ENCODE measurements around the gene MSANTD7. TPM values are rescaled to one million over a fixed set of nuclear protein-coding genes. Genes with fewer than 3 reads are reported as not detected.
"Not testable (repeated sequence)": the region's sequence is repeated elsewhere in the genome, so short reads cannot be mapped to it uniquely, and the experiment has no call there.

Gene MSANTD7
- 1 to 10 TPM; 4.6 to 6.1 (median 5.4) TPM for total RNA-seq
- polyA plus RNA-seq, result 2.5 TPM
- long read RNA-seq, donor 1, full-length matches to known transcripts, result 8 of 12 reads
- long read RNA-seq, donor 1, partial matches to known transcripts, result 4 of 12 reads
- long read RNA-seq, donor 1, other reads (novel, unspliced or antisense), result 0 of 12 reads
- long read RNA-seq, donor 2, full-length matches to known transcripts, result 4 of 5 reads
- long read RNA-seq, donor 2, partial matches to known transcripts, result 1 of 5 reads
- long read RNA-seq, donor 2, other reads (novel, unspliced or antisense), result 0 of 5 reads
- long read RNA-seq, donor 3, full-length matches to known transcripts, result 18 of 22 reads
- long read RNA-seq, donor 3, partial matches to known transcripts, result 2 of 22 reads
- long read RNA-seq, donor 3, other reads (novel, unspliced or antisense), result 2 of 22 reads
- long read RNA-seq, donor 4, full-length matches to known transcripts, result 4 of 5 reads
- long read RNA-seq, donor 4, partial matches to known transcripts, result 1 of 5 reads
- long read RNA-seq, donor 4, other reads (novel, unspliced or antisense), result 0 of 5 reads

GRCh38 chr10:14837757-14838581, at the start of gene MSANTD7, which contains the start of the genes CDNF and HSPA14:
TSS of gene MSANTD7 (plus strand) at chr10:14838306. CDS start at chr10:14842285, 3,979 bp downstream.
TSS of gene CDNF (minus strand) at chr10:14838037. CDS start at chr10:14837946, 91 bp downstream.
TSS of gene HSPA14 (plus strand) at chr10:14838306. CDS start at chr10:14838403, 97 bp downstream.
- peak; percentile 99 for ATAC-seq

GRCh38 chr10:14798636-14799035, 39.5 kb upstream of the MSANTD7 start:
- ATAC-seq (no peak), DNase-seq (no peak)
- H3K4me3 ChIP-seq (ENCODE audit: low read length), result no peak overlapping the region
- WGBS, result 48% methylated on average over 5 of the region's 5 CpGs
- H3K27me3 ChIP-seq (ENCODE audit: control insufficient read depth, insufficient read depth), result no peaks in the 10 kb centered on the region
- H3K9me3 ChIP-seq (ENCODE audit: control insufficient read depth, low read length), result no peaks in the 10 kb centered on the region
- intact Hi-C loops (cut with DNase I), result no loop called here
- no peaks in the 10 kb centered on the region for H3K4me1 ChIP-seq (ENCODE audit: control insufficient read depth, insufficient read depth, low read length)
- no peak overlapping the region for H3K27ac ChIP-seq (ENCODE audit: low read length)

More at GRCh38 chr10:14837757-14838581, at the start of gene MSANTD7, which contains the start of the genes CDNF and HSPA14:
- intact Hi-C loops (cut with DNase I), result no loop called here
- Histone ChIP-seq H3K4me3 (ENCODE audit: low read length) (peak within 1 kb of the TSS; percentile 76), H3K9me3 (ENCODE audit: control insufficient read depth, low read length) (no peaks in the 10 kb centered on the region), H3K4me1 (ENCODE audit: control insufficient read depth, insufficient read depth, low read length) (no peaks in the 10 kb centered on the region), H3K27me3 (ENCODE audit: control insufficient read depth, insufficient read depth) (no peaks in the 10 kb centered on the region), H3K27ac (ENCODE audit: low read length) (peak within 1 kb of the TSS; percentile 91)
- peak; percentile 99 to 100 (median 100) for DNase-seq
- under 1% methylated on average over 72 of the region's 72 CpGs for WGBS

- H3K4me3 ChIP-seq (ENCODE audit: low read length), result no peak overlapping the region
- no peaks in the 10 kb centered on the region for H3K4me1 ChIP-seq (ENCODE audit: control insufficient read depth, insufficient read depth, low read length)
- H3K9me3 ChIP-seq (ENCODE audit: control insufficient read depth, low read length), result no peaks in the 10 kb centered on the region
- 48% methylated on average over 1 of the region's 1 CpG for WGBS
- no peak overlapping the region for H3K27ac ChIP-seq (ENCODE audit: low read length)
- intact Hi-C loops (cut with DNase I), result no loop called here
- ATAC-seq, result no peak
- no peaks in the 10 kb centered on the region for H3K27me3 ChIP-seq (ENCODE audit: control insufficient read depth, insufficient read depth)
- DNase-seq, result no peak
Observed at GRCh38 chr10:14800397-14800796, 37.7 kb upstream of the MSANTD7 start.

GRCh38 chr10:14801723-14802122, 36.4 kb upstream of the MSANTD7 start:
- DNase-seq (no peak), ATAC-seq (peak in 1 of 2 donors; percentile 19)
- Histone ChIP-seq H3K9me3 (ENCODE audit: control insufficient read depth, low read length) (no peaks in the 10 kb centered on the region), H3K4me3 (ENCODE audit: low read length) (no peak overlapping the region), H3K27ac (ENCODE audit: low read length) (no peak overlapping the region), H3K4me1 (ENCODE audit: control insufficient read depth, insufficient read depth, low read length) (no peaks in the 10 kb centered on the region), H3K27me3 (ENCODE audit: control insufficient read depth, insufficient read depth) (no peaks in the 10 kb centered on the region)
- 45% methylated on average over 5 of the region's 5 CpGs for WGBS
- intact Hi-C loops (cut with DNase I), result no loop called here

GRCh38 chr10:14803827-14804226, 34.3 kb upstream of the MSANTD7 start:
- Histone ChIP-seq H3K4me1 (ENCODE audit: control insufficient read depth, insufficient read depth, low read length) (no peaks in the 10 kb centered on the region), H3K27ac (ENCODE audit: low read length) (no peak overlapping the region), H3K9me3 (ENCODE audit: control insufficient read depth, low read length) (no peaks in the 10 kb centered on the region), H3K4me3 (ENCODE audit: low read length) (no peak overlapping the region), H3K27me3 (ENCODE audit: control insufficient read depth, insufficient read depth) (no peaks in the 10 kb centered on the region)
- 37% methylated on average over 1 of the region's 1 CpG for WGBS
- intact Hi-C loops (cut with DNase I), result no loop called here
- ATAC-seq (no peak), DNase-seq (no peak)

- H3K27ac ChIP-seq (ENCODE audit: low read length), result no peak overlapping the region
- no peak for ATAC-seq
- no peaks in the 10 kb centered on the region for H3K27me3 ChIP-seq (ENCODE audit: control insufficient read depth, insufficient read depth)
- no peak overlapping the region for H3K4me3 ChIP-seq (ENCODE audit: low read length)
- H3K9me3 ChIP-seq (ENCODE audit: control insufficient read depth, low read length), result no peaks in the 10 kb centered on the region
- DNase-seq, result no peak
- no peaks in the 10 kb centered on the region for H3K4me1 ChIP-seq (ENCODE audit: control insufficient read depth, insufficient read depth, low read length)
- intact Hi-C loops (cut with DNase I), result no loop called here
- 78% methylated on average over 3 of the region's 3 CpGs for WGBS
Observed at GRCh38 chr10:14806318-14806717, 31.8 kb upstream of the MSANTD7 start.

GRCh38 chr10:14810969-14811953, 26.8 kb upstream of the MSANTD7 start:
- Histone ChIP-seq H3K4me3 (ENCODE audit: low read length) (no peak overlapping the region), H3K9me3 (ENCODE audit: control insufficient read depth, low read length) (no peaks in the 10 kb centered on the region), H3K27ac (ENCODE audit: low read length) (no peak overlapping the region), H3K4me1 (ENCODE audit: control insufficient read depth, insufficient read depth, low read length) (no peaks in the 10 kb centered on the region), H3K27me3 (ENCODE audit: control insufficient read depth, insufficient read depth) (no peaks in the 10 kb centered on the region)
- WGBS, result 71% methylated on average over 9 of the region's 9 CpGs
- no peak for ATAC-seq
- no peak for DNase-seq
- intact Hi-C loops (cut with DNase I), result loop anchor here in 1 of 4 donors (10.0 kb wide), 1 partner anchor 266 kb away; no protein-coding TSS in a partner anchor

GRCh38 chr10:14812271-14812670, 25.8 kb upstream of the MSANTD7 start:
- H3K4me1 ChIP-seq (ENCODE audit: control insufficient read depth, insufficient read depth, low read length), result no peaks in the 10 kb centered on the region
- DNase-seq (no peak), ATAC-seq (no peak)
- intact Hi-C loops (cut with DNase I), result loop anchor here in 1 of 4 donors (10.0 kb wide), 1 partner anchor 267 kb away; no protein-coding TSS in a partner anchor
- no peak overlapping the region for H3K27ac ChIP-seq (ENCODE audit: low read length)
- no peaks in the 10 kb centered on the region for H3K9me3 ChIP-seq (ENCODE audit: control insufficient read depth, low read length)
- no peaks in the 10 kb centered on the region for H3K27me3 ChIP-seq (ENCODE audit: control insufficient read depth, insufficient read depth)
- no peak overlapping the region for H3K4me3 ChIP-seq (ENCODE audit: low read length)
- WGBS, result 90% methylated on average over 3 of the region's 3 CpGs

GRCh38 chr10:14815681-14816080, 22.4 kb upstream of the MSANTD7 start:
- intact Hi-C loops (cut with DNase I), result loop anchor here in 1 of 4 donors (10.0 kb wide), 1 partner anchor 271 kb away; no protein-coding TSS in a partner anchor
- H3K4me3 ChIP-seq (ENCODE audit: low read length), result no peak overlapping the region
- H3K27me3 ChIP-seq (ENCODE audit: control insufficient read depth, insufficient read depth), result no peaks in the 10 kb centered on the region
- WGBS, result 89% methylated on average over 6 of the region's 6 CpGs
- no peaks in the 10 kb centered on the region for H3K9me3 ChIP-seq (ENCODE audit: control insufficient read depth, low read length)
- H3K27ac ChIP-seq (ENCODE audit: low read length), result no peak overlapping the region
- DNase-seq (no peak), ATAC-seq (no peak)
- no peaks in the 10 kb centered on the region for H3K4me1 ChIP-seq (ENCODE audit: control insufficient read depth, insufficient read depth, low read length)

- 97% methylated on average over 7 of the region's 7 CpGs for WGBS
- H3K27me3 ChIP-seq (ENCODE audit: control insufficient read depth, insufficient read depth); DNase-seq; ATAC-seq; H3K4me1 ChIP-seq (ENCODE audit: control insufficient read depth, insufficient read depth, low read length); H3K9me3 ChIP-seq (ENCODE audit: control insufficient read depth, low read length); H3K4me3 ChIP-seq (ENCODE audit: low read length); H3K27ac ChIP-seq (ENCODE audit: low read length): not testable (repeated sequence)
- intact Hi-C loops (cut with DNase I), result loop anchor here in 1 of 4 donors (10.0 kb wide), 1 partner anchor 272 kb away; no protein-coding TSS in a partner anchor
Observed at GRCh38 chr10:14816717-14817116, 21.4 kb upstream of the MSANTD7 start.
